ENCODE data around the gene PDE6A.

PDE6A gene

GRCh38 chr5:149816661-149817060 is 127.9 kb downstream of the PDE6A start:
- FAIRE-seq (no peak), DNase-seq (ENCODE audit: insufficient read length, low spot score) (no peak)
- TF ChIP-seq POLR2A (IDR thresholded peaks at IDR 0.05; ENCODE audit: low read depth, low read length): no peak

GRCh38 chr5:149811453-149811852 is 133.1 kb downstream of the PDE6A start:
- no peak for TF ChIP-seq POLR2A (IDR thresholded peaks at IDR 0.05; ENCODE audit: low read depth, low read length)
- FAIRE-seq (no peak), DNase-seq (ENCODE audit: insufficient read length, low spot score) (no peak)

- TF ChIP-seq POLR2A (IDR thresholded peaks at IDR 0.05; ENCODE audit: low read depth, low read length): no peak
- no peak for DNase-seq (ENCODE audit: insufficient read length, low spot score)
- no peak for FAIRE-seq
Observed at GRCh38 chr5:149810856-149811255, 133.7 kb downstream of the PDE6A start.

- DNase-seq (ENCODE audit: insufficient read length, low spot score): no peak
- no peak for TF ChIP-seq POLR2A (IDR thresholded peaks at IDR 0.05; ENCODE audit: low read depth, low read length)
- no peak for FAIRE-seq
Observed at GRCh38 chr5:149809931-149810691, 134.5 kb downstream of the PDE6A start.

- DNase-seq (ENCODE audit: insufficient read length, low spot score) (no peak), FAIRE-seq (no peak)
- TF ChIP-seq POLR2A (IDR thresholded peaks at IDR 0.05; ENCODE audit: low read depth, low read length): no peak
Observed at GRCh38 chr5:149808264-149808982, 136.2 kb downstream of the PDE6A start.
